HEK293 (cell line): ENCODE data around the gene HLA-DOB.

Experiments
- CTCF ChIA-PET: fragments of 350-600 bp; formaldehyde crosslinking; extraction: SDS; loops from one replicate; lab custom pipeline; 2021; ENCODE audit warnings: antibody characterized with exemption; lab: Yijun Ruan, JAX
- POLR2A ChIA-PET: fragments of 300-600 bp; formaldehyde crosslinking; extraction: SDS; loops from one replicate; lab custom pipeline; 2020; ENCODE audit warnings: antibody characterized with exemption, inconsistent platforms; lab: Yijun Ruan, JAX
- H3K27ac ChIP-seq: fragments of 200-500 bp; sonication (Bioruptor generic); 2 replicates; pipeline ENCODE4 v1.5.1; 2014; ENCODE audit warnings: low read depth, low read length, control low read depth, inconsistent platforms; ENCODE audit errors: extremely low read depth
- H3K36me3 ChIP-seq, 2 experiments: fragments of 200-500 bp in 1 of 2; sonication (Bioruptor generic) in 1 of 2; 1 replicate in 1 of 2; 2 replicates in 1 of 2; pipeline ENCODE4 v1.5.1; 2014 to 2017; ENCODE audit warnings: inconsistent platforms in 2 of 2, low read length in 2 of 2; ENCODE audit not compliant: control insufficient read depth in 2 of 2, insufficient read depth in 1 of 2
- H3K4me1 ChIP-seq: fragments of 200-500 bp; sonication (Bioruptor generic); 2 replicates; pipeline ENCODE4 v1.5.1; 2014; ENCODE audit warnings: mild to moderate bottlenecking, low read length, inconsistent platforms; ENCODE audit not compliant: control insufficient read depth, insufficient read depth
- H3K4me3 ChIP-seq: 2 replicates; pipeline ENCODE4 v1.5.1; 2011; ENCODE audit warnings: low read depth, mild to moderate bottlenecking, control low read depth, low read length, moderate library complexity
- H3K9me3 ChIP-seq: fragments of 200-500 bp; sonication (Bioruptor generic); 2 replicates; pipeline ENCODE4 v1.5.1; 2014; ENCODE audit warnings: low read depth, low read length, inconsistent platforms; ENCODE audit not compliant: control insufficient read depth, insufficient read depth
- GLIS1 ChIP-seq: fragments of 450-650 bp; formaldehyde crosslinking; IDR thresholded peaks from 2 replicates; pipeline ENCODE4 v1.5.1; 2016; ENCODE audit warnings: missing biosample characterization, missing genetic modification characterization
- HOXA7 ChIP-seq: sonication (generic); formaldehyde crosslinking; IDR thresholded peaks from 2 replicates; pipeline ENCODE4 v1.8.1; 2022; ENCODE audit warnings: missing genetic modification reagents, borderline replicate concordance
- KLF7 ChIP-seq: fragments of 450-650 bp; formaldehyde crosslinking; IDR thresholded peaks from 2 replicates; pipeline ENCODE4 v1.5.1; 2016; ENCODE audit warnings: missing biosample characterization, missing genetic modification characterization, borderline replicate concordance
- MEIS1 ChIP-seq: sonication (generic); formaldehyde crosslinking; IDR thresholded peaks from 2 replicates; pipeline ENCODE4 v1.8.1; 2022; ENCODE audit warnings: missing genetic modification reagents, mild to moderate bottlenecking, borderline replicate concordance
- MZF1 ChIP-seq: fragments of 450-650 bp; formaldehyde crosslinking; IDR thresholded peaks from 2 replicates; pipeline ENCODE4 v1.5.1; 2017; ENCODE audit warnings: missing biosample characterization, missing genetic modification characterization, borderline replicate concordance
- PATZ1 ChIP-seq: fragments of 450-650 bp; formaldehyde crosslinking; IDR thresholded peaks from 2 replicates; pipeline ENCODE4 v1.5.1; 2016; ENCODE audit warnings: missing biosample characterization, missing genetic modification characterization
- REPIN1 ChIP-seq: fragments of 450-650 bp; formaldehyde crosslinking; IDR thresholded peaks from 2 replicates; pipeline ENCODE4 v1.5.1; 2017; ENCODE audit warnings: missing biosample characterization, missing genetic modification characterization, low read depth
- WT1 ChIP-seq: fragments of 450-650 bp; formaldehyde crosslinking; IDR thresholded peaks from 2 replicates; pipeline ENCODE4 v1.5.1; 2016; ENCODE audit warnings: missing biosample characterization, missing genetic modification characterization
- ZBTB44 ChIP-seq: fragments of 450-650 bp; IDR thresholded peaks from 2 replicates; pipeline ENCODE4 v1.5.1; 2018; ENCODE audit warnings: missing biosample characterization, mild to moderate bottlenecking, missing genetic modification characterization
- ZBTB48 ChIP-seq: fragments of 450-650 bp; formaldehyde crosslinking; IDR thresholded peaks from 2 replicates; pipeline ENCODE4 v1.5.1; 2016; ENCODE audit warnings: missing biosample characterization, missing genetic modification characterization
- ZBTB8A ChIP-seq: fragments of 450-650 bp; formaldehyde crosslinking; IDR thresholded peaks from 2 replicates; pipeline ENCODE4 v1.5.1; 2016; ENCODE audit warnings: missing biosample characterization, missing genetic modification characterization
- ZFP3 ChIP-seq: fragments of 450-650 bp; formaldehyde crosslinking; IDR thresholded peaks from 2 replicates; pipeline ENCODE4 v1.5.1; 2016; ENCODE audit warnings: low read depth, missing biosample characterization, missing genetic modification characterization
- ZNF112 ChIP-seq: fragments of 450-650 bp; formaldehyde crosslinking; IDR thresholded peaks from 2 replicates; pipeline ENCODE4 v1.5.0; 2017; ENCODE audit warnings: missing biosample characterization, missing genetic modification characterization
- ZNF184 ChIP-seq: fragments of 450-650 bp; IDR thresholded peaks from 2 replicates; pipeline ENCODE4 v1.5.1; 2018; ENCODE audit warnings: missing biosample characterization, mild to moderate bottlenecking, missing genetic modification characterization
- ZNF19 ChIP-seq: fragments of 450-650 bp; formaldehyde crosslinking; IDR thresholded peaks from 2 replicates; pipeline ENCODE4; 2016; ENCODE audit warnings: missing biosample characterization, missing genetic modification characterization, low read depth
- ZNF211 ChIP-seq: fragments of 450-650 bp; formaldehyde crosslinking; IDR thresholded peaks from 2 replicates; pipeline ENCODE4 v1.5.1; 2016; ENCODE audit warnings: low read depth, missing biosample characterization, missing genetic modification characterization
- ZNF223 ChIP-seq: fragments of 450-650 bp; formaldehyde crosslinking; IDR thresholded peaks from 2 replicates; pipeline ENCODE4 v1.5.1; 2016; ENCODE audit warnings: missing biosample characterization, missing genetic modification characterization
- ZNF24 ChIP-seq: fragments of 450-650 bp; formaldehyde crosslinking; IDR thresholded peaks from 2 replicates; pipeline ENCODE4 v1.5.1; 2016; ENCODE audit warnings: missing biosample characterization, missing genetic modification characterization
- ZNF280D ChIP-seq: fragments of 450-650 bp; formaldehyde crosslinking; IDR thresholded peaks from 2 replicates; pipeline ENCODE4 v1.5.1; 2016; ENCODE audit warnings: missing biosample characterization, missing genetic modification characterization
- ZNF510 ChIP-seq: fragments of 450-650 bp; formaldehyde crosslinking; IDR thresholded peaks from 2 replicates; pipeline ENCODE4 v1.5.1; 2018; ENCODE audit warnings: mild to moderate bottlenecking, missing genetic modification characterization, missing biosample characterization; ENCODE audit not compliant: insufficient replicate concordance
- ZNF514 ChIP-seq: fragments of 450-650 bp; formaldehyde crosslinking; IDR thresholded peaks from 2 replicates; pipeline ENCODE4 v1.5.1; 2016; ENCODE audit warnings: missing biosample characterization, missing genetic modification characterization
- ZNF585B ChIP-seq: fragments of 450-650 bp; formaldehyde crosslinking; IDR thresholded peaks from 2 replicates; pipeline ENCODE4 v1.5.1; 2016; ENCODE audit warnings: missing biosample characterization, missing genetic modification characterization
- ZNF610 ChIP-seq: fragments of 450-650 bp; formaldehyde crosslinking; IDR thresholded peaks from 2 replicates; pipeline ENCODE4 v1.5.1; 2016; ENCODE audit warnings: missing biosample characterization, missing genetic modification characterization, borderline replicate concordance
- ZNF629 ChIP-seq: fragments of 450-650 bp; formaldehyde crosslinking; IDR thresholded peaks from 2 replicates; pipeline ENCODE4 v1.5.1; 2017; ENCODE audit warnings: missing biosample characterization, missing genetic modification characterization
- ZNF701 ChIP-seq: fragments of 450-650 bp; formaldehyde crosslinking; IDR thresholded peaks from 2 replicates; pipeline ENCODE4 v1.5.1; 2016; ENCODE audit warnings: missing biosample characterization, missing genetic modification characterization
- ZNF707 ChIP-seq: fragments of 450-650 bp; formaldehyde crosslinking; IDR thresholded peaks from 2 replicates; pipeline ENCODE4 v1.5.1; 2016; ENCODE audit warnings: missing biosample characterization, missing genetic modification characterization
- ZNF843 ChIP-seq: fragments of 450-650 bp; formaldehyde crosslinking; IDR thresholded peaks from 2 replicates; pipeline ENCODE4 v1.5.1; 2016; ENCODE audit warnings: missing biosample characterization, missing genetic modification characterization

The HLA-DOB gene

GRCh38 chr6:32842021-32842650 lies 25.3 kb upstream of the HLA-DOB start:
- H3K27ac ChIP-seq: no peak overlapping the region
- 0 out of 2 replicates have a peak, but pooled peaks cover 3% of the 10 kb centered on the region for H3K4me1 ChIP-seq
- no peaks in the 10 kb centered on the region for H3K9me3 ChIP-seq
- ChIA-PET CTCF (interaction anchor here (0.6 to 6.7 kb wide), 11 partner anchors 8 to 1512 kb away, joined by 3 to 355 read pairs (median 4); partner anchors contain the start of genes PSMB9 and TAP1), POLR2A (interaction anchor here (0.5 kb wide), 1 partner anchor 63 kb away, joined by 4 read pairs; no protein-coding TSS in a partner anchor)
- no peak for TF ChIP-seq WT1 (tag by site-specific recombination)
- TF ChIP-seq ZNF843: no peak
- no peak for TF ChIP-seq ZFP3 (tag by site-specific recombination)
- no peak for TF ChIP-seq ZNF223 (tag by site-specific recombination)
- TF ChIP-seq ZBTB48 (tag by site-specific recombination): no peak
- no peak for TF ChIP-seq KLF7 (tag by site-specific recombination)
- no peak for TF ChIP-seq ZNF184
- no peak for TF ChIP-seq PATZ1 (tag by site-specific recombination)
- no peak for TF ChIP-seq ZNF585B (tag by site-specific recombination)
- no peak for TF ChIP-seq ZNF19 (tag by site-specific recombination)
- TF ChIP-seq ZNF510 (tag by site-specific recombination): no peak
- TF ChIP-seq ZNF112 (tag by site-specific recombination): no peak
- TF ChIP-seq REPIN1 (tag by site-specific recombination): no peak
- no peak for TF ChIP-seq ZNF514 (tag by site-specific recombination)
- no peak for TF ChIP-seq ZNF707 (tag by site-specific recombination)
- no peak for TF ChIP-seq ZNF610
- H3K4me3 ChIP-seq: no peak overlapping the region
- H3K36me3 ChIP-seq: peaks cover 6 to 14% of the 10 kb centered on the region in 2 experiments; a peak in 2 of 3 replicates

GRCh38 chr6:32840604-32841246 lies 23.9 kb upstream of the HLA-DOB start:
- H3K9me3 ChIP-seq: no peaks in the 10 kb centered on the region
- peaks cover 0 to 7% of the 10 kb centered on the region in 2 experiments; a peak in 1 of 3 replicates for H3K36me3 ChIP-seq
- CTCF ChIA-PET: interaction anchor here (0.6 to 6.7 kb wide), 8 partner anchors 10 to 113 kb away, joined by 3 to 355 read pairs (median 12); partner anchors contain the start of genes PSMB9 and TAP1
- POLR2A ChIA-PET: no interaction called here
- no peak overlapping the region for H3K27ac ChIP-seq
- 0 out of 2 replicates have a peak, but pooled peaks cover 3% of the 10 kb centered on the region for H3K4me1 ChIP-seq
- H3K4me3 ChIP-seq: no peak overlapping the region
- TF ChIP-seq ZNF211 (tag by site-specific recombination) (no peak), GLIS1 (no peak), ZNF280D (no peak), HOXA7 (no peak), MZF1 (tag by site-specific recombination) (no peak), ZNF701 (tag by site-specific recombination) (no peak), ZBTB8A (tag by site-specific recombination) (no peak), ZNF629 (tag by site-specific recombination) (no peak), ZBTB44 (tag by site-specific recombination) (no peak), PATZ1 (tag by site-specific recombination) (no peak), MEIS1 (CRISPR knock-in tag) (no peak), ZNF24 (tag by site-specific recombination) (no peak)
